ENCODE data around the gene VSX1.
A peak's percentile ranks its signal among the peaks of the same experiment; 100 is the strongest.

The VSX1 gene

DNA sequence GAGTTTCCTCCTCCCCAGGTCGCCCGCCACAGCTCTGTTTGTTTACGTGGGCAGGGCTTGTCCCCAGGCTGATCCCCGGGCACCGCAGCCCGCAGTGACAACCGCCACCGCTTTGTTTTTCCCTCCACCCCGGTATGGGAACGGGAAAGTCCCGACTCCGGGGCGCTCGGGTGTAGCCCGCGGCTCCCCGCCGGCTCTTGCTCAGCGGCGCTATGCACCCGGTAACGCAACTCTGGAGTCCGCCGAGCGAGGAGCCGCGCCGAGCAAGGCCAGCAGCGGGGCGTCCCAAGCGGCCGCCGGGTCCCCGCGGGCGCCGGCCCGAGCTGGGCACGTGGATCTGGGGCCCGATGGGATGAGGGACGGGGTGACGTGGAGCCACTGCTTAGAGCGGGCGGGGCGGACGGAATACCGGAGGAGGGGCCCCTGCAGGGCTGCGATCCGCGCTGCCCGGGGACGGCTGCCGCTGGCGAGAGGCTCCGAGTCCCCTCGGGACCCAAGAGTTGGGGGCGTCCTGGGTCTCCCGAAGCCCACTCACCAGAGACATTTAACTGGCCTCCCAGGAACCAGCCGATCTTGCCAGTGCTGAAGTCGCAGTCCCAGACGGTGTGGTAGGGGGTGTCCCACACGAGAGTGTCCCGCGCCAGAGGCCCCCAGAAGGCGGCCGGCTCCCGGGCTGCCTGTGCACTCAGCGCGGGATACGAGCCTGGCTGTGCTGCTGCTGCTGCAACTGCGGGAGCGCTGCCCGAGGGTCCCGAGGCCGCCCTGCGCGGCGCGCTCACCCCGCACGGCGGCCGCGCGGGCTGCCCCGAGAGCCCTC, 24.5 kb downstream of the VSX1 start (continued):
- TF ChIP-seq ZNF10 (tag by site-specific recombination; IDR thresholded peaks at IDR 0.05) (no peak), ZNF404 (tag by site-specific recombination; IDR thresholded peaks at IDR 0.05) (no peak), MEIS1 (CRISPR knock-in tag; IDR thresholded peaks at IDR 0.05; ENCODE audit: borderline replicate concordance) (no peak), ZSCAN16 (tag by site-specific recombination; IDR thresholded peaks at IDR 0.05) (no peak), ZNF184 (tag by site-specific recombination; IDR thresholded peaks at IDR 0.05) (no peak), ZNF843 (tag by site-specific recombination; IDR thresholded peaks at IDR 0.05) (no peak), RBAK (tag by site-specific recombination; IDR thresholded peaks at IDR 0.05) (no peak), ZNF555 (tag by site-specific recombination; conservative IDR thresholded peaks at IDR 0.05) (no peak), ZNF202 (tag by site-specific recombination; IDR thresholded peaks at IDR 0.05; ENCODE audit: borderline replicate concordance) (no peak), ZNF610 (tag by site-specific recombination; IDR thresholded peaks at IDR 0.05; ENCODE audit: borderline replicate concordance) (no peak), SALL2 (tag by site-specific recombination; IDR thresholded peaks at IDR 0.05; ENCODE audit: borderline replicate concordance) (no peak), ZXDB (tag by site-specific recombination; IDR thresholded peaks at IDR 0.05) (peak; percentile 41)
- TF ChIP-seq, protein P1, sequence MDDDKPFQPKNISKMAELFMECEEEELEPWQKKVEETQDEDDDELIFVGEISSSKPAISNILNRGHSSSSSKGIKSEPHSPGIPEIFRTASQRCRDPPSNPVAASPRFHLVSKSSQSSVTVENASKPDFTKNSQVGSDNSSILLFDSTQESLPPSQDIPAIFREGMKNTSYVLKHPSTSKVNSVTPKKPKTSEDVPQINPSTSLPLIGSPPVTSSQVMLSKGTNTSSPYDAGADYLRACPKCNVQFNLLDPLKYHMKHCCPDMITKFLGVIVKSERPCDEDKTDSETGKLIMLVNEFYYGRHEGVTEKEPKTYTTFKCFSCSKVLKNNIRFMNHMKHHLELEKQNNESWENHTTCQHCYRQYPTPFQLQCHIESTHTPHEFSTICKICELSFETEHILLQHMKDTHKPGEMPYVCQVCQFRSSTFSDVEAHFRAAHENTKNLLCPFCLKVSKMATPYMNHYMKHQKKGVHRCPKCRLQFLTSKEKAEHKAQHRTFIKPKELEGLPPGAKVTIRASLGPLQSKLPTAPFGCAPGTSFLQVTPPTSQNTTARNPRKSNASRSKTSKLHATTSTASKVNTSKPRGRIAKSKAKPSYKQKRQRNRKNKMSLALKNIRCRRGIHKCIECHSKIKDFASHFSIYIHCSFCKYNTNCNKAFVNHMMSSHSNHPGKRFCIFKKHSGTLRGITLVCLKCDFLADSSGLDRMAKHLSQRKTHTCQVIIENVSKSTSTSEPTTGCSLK (tag by site-specific recombination; IDR thresholded peaks at IDR 0.05): no peak
- TF ChIP-seq, protein P2, sequence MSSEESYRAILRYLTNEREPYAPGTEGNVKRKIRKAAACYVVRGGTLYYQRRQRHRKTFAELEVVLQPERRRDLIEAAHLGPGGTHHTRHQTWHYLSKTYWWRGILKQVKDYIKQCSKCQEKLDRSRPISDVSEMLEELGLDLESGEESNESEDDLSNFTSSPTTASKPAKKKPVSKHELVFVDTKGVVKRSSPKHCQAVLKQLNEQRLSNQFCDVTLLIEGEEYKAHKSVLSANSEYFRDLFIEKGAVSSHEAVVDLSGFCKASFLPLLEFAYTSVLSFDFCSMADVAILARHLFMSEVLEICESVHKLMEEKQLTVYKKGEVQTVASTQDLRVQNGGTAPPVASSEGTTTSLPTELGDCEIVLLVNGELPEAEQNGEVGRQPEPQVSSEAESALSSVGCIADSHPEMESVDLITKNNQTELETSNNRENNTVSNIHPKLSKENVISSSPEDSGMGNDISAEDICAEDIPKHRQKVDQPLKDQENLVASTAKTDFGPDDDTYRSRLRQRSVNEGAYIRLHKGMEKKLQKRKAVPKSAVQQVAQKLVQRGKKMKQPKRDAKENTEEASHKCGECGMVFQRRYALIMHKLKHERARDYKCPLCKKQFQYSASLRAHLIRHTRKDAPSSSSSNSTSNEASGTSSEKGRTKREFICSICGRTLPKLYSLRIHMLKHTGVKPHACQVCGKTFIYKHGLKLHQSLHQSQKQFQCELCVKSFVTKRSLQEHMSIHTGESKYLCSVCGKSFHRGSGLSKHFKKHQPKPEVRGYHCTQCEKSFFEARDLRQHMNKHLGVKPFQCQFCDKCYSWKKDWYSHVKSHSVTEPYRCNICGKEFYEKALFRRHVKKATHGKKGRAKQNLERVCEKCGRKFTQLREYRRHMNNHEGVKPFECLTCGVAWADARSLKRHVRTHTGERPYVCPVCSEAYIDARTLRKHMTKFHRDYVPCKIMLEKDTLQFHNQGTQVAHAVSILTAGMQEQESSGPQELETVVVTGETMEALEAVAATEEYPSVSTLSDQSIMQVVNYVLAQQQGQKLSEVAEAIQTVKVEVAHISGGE (tag by site-specific recombination; conservative IDR thresholded peaks at IDR 0.05; ENCODE audit: low read depth): no peak; the same call in 1 of the 2 replicates

DNA sequence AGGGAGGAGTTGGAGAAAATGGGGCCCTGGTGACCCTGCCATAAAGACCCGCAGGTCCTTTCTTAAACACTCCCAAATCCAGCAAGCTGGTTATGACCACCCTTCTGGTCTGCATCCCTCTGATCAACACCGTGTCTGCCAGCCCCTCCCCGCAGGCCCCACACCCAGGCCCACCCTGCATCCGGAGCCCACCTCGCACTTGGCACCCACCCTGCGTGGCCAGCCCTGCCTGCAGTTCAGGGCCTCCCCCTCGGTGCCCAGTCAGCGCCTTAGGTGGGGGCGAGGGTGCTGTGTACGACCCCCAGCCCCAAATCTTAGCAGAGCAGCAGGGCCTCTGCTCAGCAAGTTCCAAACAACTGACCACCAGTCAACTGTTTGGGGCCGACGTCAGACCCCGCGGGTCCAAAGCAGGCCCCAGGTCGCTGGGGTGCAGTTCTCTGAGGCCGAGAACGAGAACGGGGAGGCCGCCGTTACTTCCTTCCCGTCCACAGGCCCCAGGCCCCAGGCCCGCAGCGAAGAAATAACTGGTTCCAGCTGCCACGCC, 25.2 kb downstream of the VSX1 start:
- Histone ChIP-seq H3K9me3 (ENCODE audit: control insufficient read depth, insufficient read depth, low read depth, low read length) (no peaks in the 10 kb centered on the region), H3K27ac (ENCODE audit: extremely low read depth, low read depth, low read length) (peak overlapping the region; percentile 50; the same call in 1 of the 2 replicates), H3K4me3 (ENCODE audit: low read depth, low read length) (peak overlapping the region; percentile 38), H3K4me1 (ENCODE audit: control insufficient read depth, insufficient read depth, low read length) (peaks cover 6% of the 10 kb centered on the region), H3K36me3 (ENCODE audit: control insufficient read depth in 2 of 2, insufficient read depth in 1 of 2, low read length in 2 of 2) (no peaks in the 10 kb centered on the region)
- ChIA-PET CTCF (interaction anchor here (1.0 kb wide), 1 partner anchor 119 kb away, joined by 3 read pairs; no protein-coding TSS in a partner anchor), POLR2A (interaction anchor here (0.6 kb wide), 1 partner anchor 522 kb away, joined by 3 read pairs; no protein-coding TSS in a partner anchor)
- TF ChIP-seq SP7 (tag by site-specific recombination; IDR thresholded peaks at IDR 0.05): no peak
- TF ChIP-seq GLIS2 (tag by site-specific recombination; IDR thresholded peaks at IDR 0.05): peak; percentile 81

Measured in HEK293 (cell line).